ENCODE results near the gene SPSB4.

The SPSB4 gene

DNA sequence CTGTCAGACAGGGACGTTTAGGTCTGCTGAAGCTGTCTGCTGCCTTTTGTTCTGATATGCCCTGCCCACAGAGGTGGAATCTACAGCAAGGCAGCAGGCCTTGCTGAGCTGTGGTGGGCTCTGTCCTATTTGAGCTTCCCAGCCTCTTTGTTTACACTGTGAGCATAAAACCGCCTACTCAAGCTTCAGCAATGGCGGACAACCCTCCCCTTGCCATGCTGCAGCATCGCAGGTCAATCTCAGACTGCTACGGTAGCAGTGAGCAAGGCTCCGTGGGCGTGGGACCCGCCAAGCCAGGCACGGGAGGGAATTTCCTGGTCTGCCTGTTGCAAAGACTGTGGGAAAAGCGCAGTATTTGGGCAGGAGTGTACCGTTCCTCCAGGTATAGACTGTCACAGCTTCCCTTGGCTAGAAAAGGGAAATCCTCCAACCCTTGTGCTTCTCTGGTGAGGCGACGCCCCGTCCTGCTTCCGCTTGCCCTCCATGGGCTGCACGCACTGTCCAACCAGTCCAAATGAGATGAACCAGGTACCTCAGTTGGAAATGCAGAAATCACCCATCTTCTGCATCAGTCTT, 71.4 kb downstream of the SPSB4 start:
- no peak overlapping the region for H4K8ac ChIP-seq (ENCODE audit: low read depth, low read length)
- H3K9ac ChIP-seq (ENCODE audit: low read length) = no peak overlapping the region
- no CpG with 5 or more reads among the region's 16 CpGs for WGBS (ENCODE audit: extremely low coverage, insufficient coverage, low lambda C conversion rate)
- H2BK15ac ChIP-seq (replicated peaks; ENCODE audit: low read depth) = no peak overlapping the region
- no peaks in the 10 kb centered on the region for H3K27me3 ChIP-seq (ENCODE audit: insufficient read depth, low read length, poor library complexity)
- H2BK120ac ChIP-seq (ENCODE audit: low read depth, low read length) = no peak overlapping the region
- no peak overlapping the region for H3K4me2 ChIP-seq (ENCODE audit: low read length)
- peaks cover 2% of the 10 kb centered on the region for H3K79me1 ChIP-seq (ENCODE audit: low read length)
- H3K4me3 ChIP-seq (ENCODE audit: low read length) = no peak overlapping the region
- no peaks in the 10 kb centered on the region for H3K36me3 ChIP-seq (ENCODE audit: control insufficient read depth, insufficient read depth, low read length)
- peak overlapping the region; percentile 25 for H3K56ac ChIP-seq (ENCODE audit: low read length)
- H3K18ac ChIP-seq (ENCODE audit: low read length) = no peak overlapping the region
- peak; percentile 35 for DNase-seq
- no peak overlapping the region for H4K5ac ChIP-seq (ENCODE audit: low read length)
- H3K23ac ChIP-seq (ENCODE audit: low read length) = no peak overlapping the region
- no peak overlapping the region for H2BK5ac ChIP-seq (ENCODE audit: low read length)
- no peak overlapping the region for H2AK5ac ChIP-seq (ENCODE audit: low read length)
- no peak overlapping the region for H3K27ac ChIP-seq (ENCODE audit: low read depth, low read length)
- H3K4ac ChIP-seq (ENCODE audit: low read depth, low read length) = no peak overlapping the region
- no peaks in the 10 kb centered on the region for H3K79me2 ChIP-seq (ENCODE audit: control insufficient read depth, insufficient read depth, low read length)
- H3K4me1 ChIP-seq (ENCODE audit: control insufficient read depth, low read depth, low read length) = no peaks in the 10 kb centered on the region

DNA sequence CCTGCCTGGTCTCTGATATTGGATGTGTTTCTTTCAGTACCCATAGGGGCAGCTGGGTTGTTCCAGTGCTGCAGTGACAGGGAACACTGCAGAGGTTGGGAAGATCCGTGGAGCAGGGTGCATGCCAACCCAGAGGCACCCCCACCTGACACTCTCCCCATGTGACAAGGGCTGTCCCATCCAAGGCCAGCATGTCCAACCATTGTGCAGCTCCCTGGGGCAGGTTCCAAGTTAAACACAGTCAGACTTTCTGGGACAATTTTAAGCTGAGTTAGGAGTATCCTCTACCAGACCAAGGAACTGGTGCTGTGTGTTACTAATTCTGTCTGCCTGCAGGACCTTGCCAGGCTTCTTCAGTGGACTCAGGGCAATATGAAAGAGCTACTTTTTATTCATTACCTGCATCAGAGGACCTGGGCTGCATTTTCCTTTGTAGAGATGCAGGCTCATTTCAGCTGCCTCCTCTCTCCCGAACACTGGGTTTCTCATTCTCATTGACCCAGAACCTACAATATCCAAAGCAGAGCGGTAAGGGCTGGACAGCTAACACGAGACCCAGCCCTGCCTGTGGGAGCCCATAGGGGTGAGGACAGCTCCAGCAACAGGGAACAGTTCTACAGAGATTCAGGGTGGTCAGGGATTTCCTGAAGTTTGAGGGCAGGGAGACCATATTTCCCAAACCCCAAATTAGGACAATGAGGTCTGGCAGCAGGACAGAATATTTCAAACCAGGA, 72.7 kb downstream of the SPSB4 start:
- Histone ChIP-seq H3K79me2 (ENCODE audit: control insufficient read depth, insufficient read depth, low read length) (no peaks in the 10 kb centered on the region), H2BK120ac (ENCODE audit: low read depth, low read length) (no peak overlapping the region), H3K18ac (ENCODE audit: low read length) (no peak overlapping the region), H2BK15ac (replicated peaks; ENCODE audit: low read depth) (no peak overlapping the region), H4K5ac (ENCODE audit: low read length) (no peak overlapping the region), H3K36me3 (ENCODE audit: control insufficient read depth, insufficient read depth, low read length) (no peaks in the 10 kb centered on the region), H3K23ac (ENCODE audit: low read length) (no peak overlapping the region), H3K79me1 (ENCODE audit: low read length) (peaks cover 2% of the 10 kb centered on the region), H3K27ac (ENCODE audit: low read depth, low read length) (no peak overlapping the region), H3K4me1 (ENCODE audit: control insufficient read depth, low read depth, low read length) (no peaks in the 10 kb centered on the region), H3K4me3 (ENCODE audit: low read length) (no peak overlapping the region), H3K56ac (ENCODE audit: low read length) (no peak overlapping the region), H4K8ac (ENCODE audit: low read depth, low read length) (no peak overlapping the region), H2BK5ac (ENCODE audit: low read length) (no peak overlapping the region), H2AK5ac (ENCODE audit: low read length) (no peak overlapping the region), H3K9ac (ENCODE audit: low read length) (no peak overlapping the region), H3K27me3 (ENCODE audit: insufficient read depth, low read length, poor library complexity) (no peaks in the 10 kb centered on the region), H3K4me2 (ENCODE audit: low read length) (no peak overlapping the region), H3K4ac (ENCODE audit: low read depth, low read length) (no peak overlapping the region)
- no CpG with 5 or more reads among the region's 4 CpGs for WGBS (ENCODE audit: extremely low coverage, insufficient coverage, low lambda C conversion rate)
- no peak for DNase-seq

DNA sequence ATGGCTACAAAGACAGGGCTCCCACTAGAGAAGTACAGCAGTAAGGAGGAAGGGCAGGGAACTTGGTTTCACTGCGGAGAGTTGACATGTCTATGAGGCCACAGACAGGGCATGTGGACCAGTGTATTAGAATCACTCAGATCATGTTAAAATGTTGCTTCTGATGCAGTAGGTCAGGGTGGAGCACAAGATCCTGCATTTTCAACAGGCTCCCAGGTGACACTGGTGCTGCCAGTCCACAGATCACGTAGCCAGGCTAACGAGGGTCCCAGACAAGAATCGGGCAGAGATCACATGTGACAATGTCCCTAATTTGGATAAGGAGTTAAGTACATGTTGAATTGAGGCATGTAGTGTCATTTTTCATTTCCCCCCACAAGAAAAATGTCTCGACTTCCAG, 73.6 kb downstream of the SPSB4 start:
- no peak for DNase-seq
- H3K4me1 ChIP-seq (ENCODE audit: control insufficient read depth, low read depth, low read length) = no peaks in the 10 kb centered on the region
- no peak overlapping the region for H2BK120ac ChIP-seq (ENCODE audit: low read depth, low read length)
- H3K79me2 ChIP-seq (ENCODE audit: control insufficient read depth, insufficient read depth, low read length) = no peaks in the 10 kb centered on the region
- no CpG with 5 or more reads among the region's 5 CpGs for WGBS (ENCODE audit: extremely low coverage, insufficient coverage, low lambda C conversion rate)
- no peak overlapping the region for H4K8ac ChIP-seq (ENCODE audit: low read depth, low read length)
- H3K18ac ChIP-seq (ENCODE audit: low read length) = no peak overlapping the region
- H3K4ac ChIP-seq (ENCODE audit: low read depth, low read length) = no peak overlapping the region
- H3K4me2 ChIP-seq (ENCODE audit: low read length) = no peak overlapping the region
- H3K27me3 ChIP-seq (ENCODE audit: insufficient read depth, low read length, poor library complexity) = no peaks in the 10 kb centered on the region
- no peak overlapping the region for H3K9ac ChIP-seq (ENCODE audit: low read length)
- no peak overlapping the region for H4K5ac ChIP-seq (ENCODE audit: low read length)
- H2AK5ac ChIP-seq (ENCODE audit: low read length) = no peak overlapping the region
- no peak overlapping the region for H3K4me3 ChIP-seq (ENCODE audit: low read length)
- H3K56ac ChIP-seq (ENCODE audit: low read length) = no peak overlapping the region
- no peak overlapping the region for H2BK5ac ChIP-seq (ENCODE audit: low read length)
- H2BK15ac ChIP-seq (replicated peaks; ENCODE audit: low read depth) = no peak overlapping the region
- no peak overlapping the region for H3K27ac ChIP-seq (ENCODE audit: low read depth, low read length)
- no peak overlapping the region for H3K23ac ChIP-seq (ENCODE audit: low read length)
- H3K36me3 ChIP-seq (ENCODE audit: control insufficient read depth, insufficient read depth, low read length) = no peaks in the 10 kb centered on the region
- peaks cover 3% of the 10 kb centered on the region for H3K79me1 ChIP-seq (ENCODE audit: low read length)

DNA sequence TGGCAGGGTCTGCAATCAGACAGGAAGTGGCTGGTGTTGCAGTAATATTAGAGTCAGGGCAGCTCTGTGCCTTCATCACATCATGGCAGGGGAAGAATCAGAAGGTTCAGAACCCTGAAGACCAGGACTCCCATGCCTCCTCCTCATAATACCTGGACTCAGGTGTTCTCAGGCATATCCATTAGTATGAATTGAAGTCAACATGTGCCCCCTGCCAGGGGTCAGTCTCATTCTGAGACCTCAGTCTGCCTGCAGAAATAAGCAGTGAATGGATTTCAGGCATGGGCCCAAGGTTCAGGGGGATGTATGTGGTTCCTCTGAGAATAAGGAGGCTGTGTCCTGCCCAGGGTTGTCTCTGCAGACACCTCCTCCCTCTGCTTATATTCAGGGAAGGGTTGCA, 74.2 kb downstream of the SPSB4 start:
- no peak for DNase-seq
- Histone ChIP-seq H3K18ac (ENCODE audit: low read length) (no peak overlapping the region), H3K4ac (ENCODE audit: low read depth, low read length) (no peak overlapping the region), H4K5ac (ENCODE audit: low read length) (no peak overlapping the region), H3K4me2 (ENCODE audit: low read length) (no peak overlapping the region), H3K36me3 (ENCODE audit: control insufficient read depth, insufficient read depth, low read length) (no peaks in the 10 kb centered on the region), H3K9ac (ENCODE audit: low read length) (no peak overlapping the region), H2AK5ac (ENCODE audit: low read length) (no peak overlapping the region), H2BK5ac (ENCODE audit: low read length) (no peak overlapping the region), H3K79me1 (ENCODE audit: low read length) (peaks cover 3% of the 10 kb centered on the region), H2BK15ac (replicated peaks; ENCODE audit: low read depth) (no peak overlapping the region), H3K56ac (ENCODE audit: low read length) (no peak overlapping the region), H3K79me2 (ENCODE audit: control insufficient read depth, insufficient read depth, low read length) (no peaks in the 10 kb centered on the region), H3K4me1 (ENCODE audit: control insufficient read depth, low read depth, low read length) (no peaks in the 10 kb centered on the region), H3K23ac (ENCODE audit: low read length) (no peak overlapping the region), H3K27me3 (ENCODE audit: insufficient read depth, low read length, poor library complexity) (no peaks in the 10 kb centered on the region), H4K8ac (ENCODE audit: low read depth, low read length) (no peak overlapping the region), H2BK120ac (ENCODE audit: low read depth, low read length) (no peak overlapping the region), H3K27ac (ENCODE audit: low read depth, low read length) (no peak overlapping the region), H3K4me3 (ENCODE audit: low read length) (no peak overlapping the region)

DNA sequence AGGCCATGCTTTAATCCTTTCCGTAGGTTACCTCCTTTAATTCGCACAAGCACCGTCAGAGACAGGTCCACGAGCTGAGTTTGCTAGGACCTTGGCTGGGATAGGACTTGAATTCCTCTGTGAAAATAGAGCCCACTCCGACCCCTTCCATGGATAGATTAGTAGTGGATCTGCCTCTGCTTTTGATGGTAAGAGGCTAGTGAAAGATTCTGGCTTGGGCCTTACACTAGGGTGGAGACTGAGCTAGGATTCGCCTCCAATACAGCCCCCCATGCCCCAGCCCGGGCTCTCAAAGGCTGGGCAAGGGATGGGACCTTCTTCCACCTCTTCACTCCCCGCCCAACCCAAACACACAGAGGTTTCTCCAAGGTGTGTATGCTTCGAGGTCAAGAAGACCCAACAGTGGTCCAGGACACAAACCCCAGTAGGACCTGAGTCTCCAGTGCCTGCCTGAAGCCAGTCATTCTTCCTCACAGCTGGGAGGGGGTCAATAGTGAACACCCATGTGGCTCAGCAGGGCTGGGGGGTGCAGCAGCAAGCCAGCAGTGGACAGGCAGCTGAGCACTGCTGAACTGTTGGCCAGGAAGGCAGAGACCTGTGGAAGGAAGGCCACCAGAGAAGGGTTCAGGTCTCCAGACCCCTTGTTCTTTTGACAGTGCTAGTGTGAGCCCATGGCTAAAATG, 75.7 kb downstream of the SPSB4 start:
- Histone ChIP-seq H3K4me3 (ENCODE audit: low read length) (no peak overlapping the region), H3K27me3 (ENCODE audit: insufficient read depth, low read length, poor library complexity) (no peaks in the 10 kb centered on the region), H3K56ac (ENCODE audit: low read length) (no peak overlapping the region), H3K9ac (ENCODE audit: low read length) (no peak overlapping the region), H3K27ac (ENCODE audit: low read depth, low read length) (no peak overlapping the region), H2BK15ac (replicated peaks; ENCODE audit: low read depth) (no peak overlapping the region), H2BK120ac (ENCODE audit: low read depth, low read length) (no peak overlapping the region), H3K79me2 (ENCODE audit: control insufficient read depth, insufficient read depth, low read length) (no peaks in the 10 kb centered on the region), H2AK5ac (ENCODE audit: low read length) (no peak overlapping the region), H3K4ac (ENCODE audit: low read depth, low read length) (no peak overlapping the region), H3K4me2 (ENCODE audit: low read length) (no peak overlapping the region), H3K79me1 (ENCODE audit: low read length) (peaks cover 3% of the 10 kb centered on the region), H4K8ac (ENCODE audit: low read depth, low read length) (no peak overlapping the region), H2BK5ac (ENCODE audit: low read length) (no peak overlapping the region), H4K5ac (ENCODE audit: low read length) (no peak overlapping the region), H3K4me1 (ENCODE audit: control insufficient read depth, low read depth, low read length) (no peaks in the 10 kb centered on the region), H3K23ac (ENCODE audit: low read length) (no peak overlapping the region), H3K36me3 (ENCODE audit: control insufficient read depth, insufficient read depth, low read length) (no peaks in the 10 kb centered on the region), H3K18ac (ENCODE audit: low read length) (no peak overlapping the region)
- no peak for DNase-seq
- no CpG with 5 or more reads among the region's 9 CpGs for WGBS (ENCODE audit: extremely low coverage, insufficient coverage, low lambda C conversion rate)
